Measurements from ENCODE around the gene SECTM1. TPM values are rescaled to one million over a fixed set of nuclear protein-coding genes. Genes with fewer than 3 reads are reported as not detected.

SECTM1 gene
- total and polyA plus RNA-seq, 9 of the 15 experiments (the other 6 are each of a cell fraction or from before 2014, with no cell fraction given) = 0.11 to 0.46 (median 0.18) TPM; not detected in 6

DNA sequence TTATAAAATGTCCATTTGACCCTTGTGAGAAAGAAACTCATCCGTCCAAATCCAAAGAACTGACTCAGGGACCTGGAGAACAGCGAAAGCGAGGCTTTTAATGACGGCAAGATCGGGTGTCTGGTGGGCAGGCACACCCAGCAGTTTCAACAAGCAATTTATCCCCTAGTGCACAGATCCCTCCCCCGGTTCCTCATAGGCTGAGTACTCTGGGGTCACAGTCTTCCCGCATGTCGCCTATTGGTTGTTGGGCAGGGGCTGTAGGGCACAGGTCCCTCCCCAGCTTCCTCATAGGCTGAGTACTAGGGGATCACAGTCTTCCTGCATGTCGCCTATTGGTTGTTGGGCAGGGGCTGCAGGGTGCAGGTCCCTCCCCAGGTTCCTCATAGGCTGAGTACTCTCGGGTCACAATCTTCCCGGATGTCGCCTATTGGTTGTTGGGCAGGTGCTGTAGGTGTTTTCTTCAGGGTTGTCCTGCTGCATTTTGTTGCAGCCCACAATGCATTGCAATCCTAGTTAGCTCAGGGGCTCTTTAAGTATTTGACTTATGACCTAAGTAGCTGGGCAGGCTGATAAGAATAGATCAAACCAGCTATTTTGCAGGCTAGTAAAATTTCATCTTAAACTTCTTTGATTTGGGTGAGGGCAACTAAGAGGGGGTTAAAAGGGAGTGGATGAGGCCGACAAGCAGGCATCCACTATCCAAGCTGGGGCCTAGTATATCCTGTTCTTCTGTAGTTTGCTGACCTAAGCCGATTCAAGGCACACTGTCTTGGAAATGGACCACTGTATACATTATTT is 34.4 kb upstream of the SECTM1 start:
- Histone ChIP-seq H3K4me2 (ENCODE audit: insufficient read depth, low read length) (peak overlapping the region; percentile 52), H2AFZ (ENCODE audit: low read depth, low read length) (peak overlapping the region; percentile 71), H3K79me2 (ENCODE audit: control insufficient read depth, insufficient read depth, low read length) (no peaks in the 10 kb centered on the region), H3K27me3 (ENCODE audit: control insufficient read depth in 2 of 2, insufficient read depth in 2 of 2, low read length in 2 of 2) (no peaks in the 10 kb centered on the region), H4K20me1 (replicated peaks; ENCODE audit: control insufficient read depth, insufficient read depth, low read length) (no peaks in the 10 kb centered on the region), H3K9ac (ENCODE audit: insufficient read depth in 1 of 2, low read depth in 2 of 2, low read length in 2 of 2) (peak overlapping the region in 1 of 2 experiments; percentile 55; a peak in 2 of 4 replicates), H3K36me3 (ENCODE audit: control insufficient read depth, insufficient read depth, low read length) (no peaks in the 10 kb centered on the region), H3K9me1 (ENCODE audit: control insufficient read depth, insufficient read depth, low read length) (no peaks in the 10 kb centered on the region), H3K4me3 (peak overlapping the region; percentile 35), H3K4me1 (replicated peaks in 1 of 2; ENCODE audit: control insufficient read depth in 2 of 2, insufficient read depth in 2 of 2, low read length in 2 of 2) (peaks cover 9 to 32% of the 10 kb centered on the region in 2 experiments; a peak in 4 of 5 replicates), H3K9me3 (replicated peaks; ENCODE audit: control insufficient read depth, insufficient read depth, low read depth, low read length) (no peaks in the 10 kb centered on the region), H3K27ac (ENCODE audit: extremely low read depth, low read depth, low read length) (peak overlapping the region; percentile 62)
- WGBS (ENCODE audit: insufficient coverage, low coverage, missing lambda C conversion rate) = 11% methylated on average over 14 of the region's 14 CpGs
- intact Hi-C loops (cut with micrococcal nuclease) (no loop called here), in situ Hi-C loops (cut with MboI) (no loop called here)
- ATAC-seq = peak; percentile 100
- TSS peak; percentile 73 for BruUV-seq (replicated peaks)
- DNase-seq (ENCODE audit: extremely low read depth in 1 of 4, low spot score in 3 of 4) = peak; percentile 91 to 97 (median 95)
- ChIA-PET CTCF (ENCODE audit: low intra/inter-chr PET ratio) (no interaction called here), POLR2A (interaction anchor here (0.6 to 3.8 kb wide), 4 partner anchors 11 to 139 kb away, joined by 3 to 27 read pairs (median 6); no protein-coding TSS in a partner anchor)
- FAIRE-seq = peak; percentile 100
- TF ChIP-seq, protein P1, sequence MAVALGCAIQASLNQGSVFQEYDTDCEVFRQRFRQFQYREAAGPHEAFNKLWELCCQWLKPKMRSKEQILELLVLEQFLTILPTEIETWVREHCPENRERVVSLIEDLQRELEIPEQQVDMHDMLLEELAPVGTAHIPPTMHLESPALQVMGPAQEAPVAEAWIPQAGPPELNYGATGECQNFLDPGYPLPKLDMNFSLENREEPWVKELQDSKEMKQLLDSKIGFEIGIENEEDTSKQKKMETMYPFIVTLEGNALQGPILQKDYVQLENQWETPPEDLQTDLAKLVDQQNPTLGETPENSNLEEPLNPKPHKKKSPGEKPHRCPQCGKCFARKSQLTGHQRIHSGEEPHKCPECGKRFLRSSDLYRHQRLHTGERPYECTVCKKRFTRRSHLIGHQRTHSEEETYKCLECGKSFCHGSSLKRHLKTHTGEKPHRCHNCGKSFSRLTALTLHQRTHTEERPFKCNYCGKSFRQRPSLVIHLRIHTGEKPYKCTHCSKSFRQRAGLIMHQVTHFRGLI (CRISPR knock-in tag; IDR thresholded peaks at IDR 0.05) = no peak
- TF ChIP-seq, protein P2, sequence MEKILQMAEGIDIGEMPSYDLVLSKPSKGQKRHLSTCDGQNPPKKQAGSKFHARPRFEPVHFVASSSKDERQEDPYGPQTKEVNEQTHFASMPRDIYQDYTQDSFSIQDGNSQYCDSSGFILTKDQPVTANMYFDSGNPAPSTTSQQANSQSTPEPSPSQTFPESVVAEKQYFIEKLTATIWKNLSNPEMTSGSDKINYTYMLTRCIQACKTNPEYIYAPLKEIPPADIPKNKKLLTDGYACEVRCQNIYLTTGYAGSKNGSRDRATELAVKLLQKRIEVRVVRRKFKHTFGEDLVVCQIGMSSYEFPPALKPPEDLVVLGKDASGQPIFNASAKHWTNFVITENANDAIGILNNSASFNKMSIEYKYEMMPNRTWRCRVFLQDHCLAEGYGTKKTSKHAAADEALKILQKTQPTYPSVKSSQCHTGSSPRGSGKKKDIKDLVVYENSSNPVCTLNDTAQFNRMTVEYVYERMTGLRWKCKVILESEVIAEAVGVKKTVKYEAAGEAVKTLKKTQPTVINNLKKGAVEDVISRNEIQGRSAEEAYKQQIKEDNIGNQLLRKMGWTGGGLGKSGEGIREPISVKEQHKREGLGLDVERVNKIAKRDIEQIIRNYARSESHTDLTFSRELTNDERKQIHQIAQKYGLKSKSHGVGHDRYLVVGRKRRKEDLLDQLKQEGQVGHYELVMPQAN (IDR thresholded peaks at IDR 0.05; ENCODE audit: borderline replicate concordance) = no peak
- TF ChIP-seq NR2F6 (CRISPR knock-in tag; IDR thresholded peaks at IDR 0.05) = no peak
- no peak for TF ChIP-seq U2AF2 (optimal IDR thresholded peaks at IDR 0.05; ENCODE audit: low read depth, low read length)
- no peak for TF ChIP-seq JUN (IDR thresholded peaks at IDR 0.05; ENCODE audit: borderline replicate concordance, low read depth, low read length)
- TF ChIP-seq JUN (CRISPR knock-in tag; IDR thresholded peaks at IDR 0.05; ENCODE audit: borderline replicate concordance) = no peak
- TF ChIP-seq ZNF780A (CRISPR knock-in tag; IDR thresholded peaks at IDR 0.05) = no peak
- TF ChIP-seq TRIM24 (IDR thresholded peaks at IDR 0.05) = no peak
- TF ChIP-seq PRPF4 (IDR thresholded peaks at IDR 0.05; ENCODE audit: insufficient read depth, low read depth, low read length, poor library complexity, severe bottlenecking) = no peak
- no peak for TF ChIP-seq FOXJ3 (CRISPR knock-in tag; IDR thresholded peaks at IDR 0.05)
- TF ChIP-seq, protein P3, sequence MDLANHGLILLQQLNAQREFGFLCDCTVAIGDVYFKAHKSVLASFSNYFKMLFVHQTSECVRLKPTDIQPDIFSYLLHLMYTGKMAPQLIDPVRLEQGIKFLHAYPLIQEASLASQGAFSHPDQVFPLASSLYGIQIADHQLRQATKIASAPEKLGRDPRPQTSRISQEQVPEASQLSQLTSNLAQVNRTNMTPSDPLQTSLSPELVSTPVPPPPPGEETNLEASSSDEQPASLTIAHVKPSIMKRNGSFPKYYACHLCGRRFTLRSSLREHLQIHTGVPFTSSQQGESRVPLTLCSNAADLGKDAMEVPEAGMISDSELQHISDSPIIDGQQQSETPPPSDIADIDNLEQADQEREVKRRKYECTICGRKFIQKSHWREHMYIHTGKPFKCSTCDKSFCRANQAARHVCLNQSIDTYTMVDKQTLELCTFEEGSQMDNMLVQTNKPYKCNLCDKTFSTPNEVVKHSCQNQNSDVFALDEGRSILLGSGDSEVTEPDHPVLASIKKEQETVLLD (IDR thresholded peaks at IDR 0.05) = no peak
- TF ChIP-seq CHD2 (IDR thresholded peaks at IDR 0.05; ENCODE audit: low read depth, low read length) = peak; percentile 88
